HG03139 (cell line): Measurements from ENCODE around the gene SIRPG.
"Not testable (repeated sequence)": the region's sequence is repeated elsewhere in the genome, so short reads cannot be mapped to it uniquely, and the experiment has no call there.

ENCODE experiments used
- ATAC-seq: cut with Tn5 transposase; IDR thresholded peaks from one replicate; pipeline ENCODE4 v1.9.1; 2021; ENCODE audit not compliant: unreplicated experiment

The SIRPG gene

DNA sequence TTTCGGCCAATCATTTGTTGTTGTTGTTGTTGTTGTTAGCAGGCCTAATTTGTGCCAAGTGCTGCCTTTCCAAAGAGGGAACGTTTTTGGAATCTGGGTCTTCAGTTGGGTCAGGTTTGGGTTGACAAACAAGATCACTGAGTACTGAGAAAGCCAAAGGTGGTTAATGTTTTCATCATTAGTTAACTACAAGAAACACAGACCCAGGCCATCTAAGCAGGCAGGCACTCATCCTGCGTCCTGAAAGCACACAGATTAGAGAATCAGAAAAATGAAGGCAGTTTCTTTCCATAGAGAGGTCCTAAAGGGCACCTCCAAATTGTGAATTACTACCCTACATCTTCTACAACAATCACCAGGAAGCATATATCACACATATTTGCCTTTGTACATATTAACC is 15.1 kb upstream of the SIRPG start:
- ATAC-seq, result no peak

DNA sequence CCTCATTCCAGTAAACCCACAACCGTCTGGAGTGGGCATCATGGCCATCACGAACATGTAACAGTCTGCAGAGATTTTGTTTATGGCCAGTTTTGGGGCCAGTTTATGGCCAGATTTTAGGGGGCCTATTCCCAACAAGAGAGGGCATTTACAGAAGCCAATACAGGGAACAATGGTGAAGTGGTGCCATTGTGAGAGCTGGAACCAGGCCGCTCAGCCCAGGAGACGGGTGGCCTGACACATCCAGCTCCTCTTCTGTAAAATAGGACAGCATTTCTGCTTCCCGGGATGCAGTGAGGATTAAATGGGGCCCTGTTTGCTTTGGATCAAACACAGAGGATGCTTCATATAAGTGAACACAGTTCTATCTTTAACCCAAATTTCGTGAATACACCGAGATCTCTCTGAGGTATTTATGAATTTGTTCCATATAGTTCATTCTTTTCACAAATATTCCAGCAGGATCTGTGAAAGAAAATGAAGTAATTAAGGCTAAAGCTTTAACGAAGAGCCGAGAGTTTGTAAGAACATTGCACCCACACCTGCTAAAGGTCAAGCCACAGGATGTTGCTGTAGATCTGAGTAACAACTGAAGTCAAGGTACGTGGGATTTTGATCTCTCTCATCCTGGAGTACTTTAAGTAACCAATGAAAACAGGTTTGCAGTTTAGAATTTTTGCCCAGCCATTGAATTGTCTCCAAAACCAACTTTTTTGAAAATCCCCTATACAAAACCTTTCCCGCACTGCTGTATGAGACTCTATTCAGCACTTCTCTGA is 14.5 kb upstream of the SIRPG start:
- no peak for ATAC-seq

DNA sequence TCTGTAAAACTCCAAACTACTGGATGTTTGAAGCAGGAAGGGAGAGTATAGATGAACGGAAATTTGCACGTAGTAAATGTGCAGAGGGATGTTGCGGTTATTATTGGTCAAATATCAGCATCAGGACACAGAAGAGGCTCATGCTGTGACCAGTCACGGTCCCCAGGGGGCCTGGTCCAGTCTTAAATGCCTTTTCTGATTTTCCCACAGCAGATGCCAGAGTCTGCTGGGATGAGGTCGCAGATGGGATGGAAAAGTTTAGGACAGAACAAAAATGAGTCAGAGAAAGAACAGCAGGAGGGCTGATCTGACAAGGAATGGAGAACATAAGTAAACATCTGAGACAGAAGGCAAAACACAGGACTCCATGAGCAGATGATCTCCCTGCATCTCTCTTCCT is 11.7 kb upstream of the SIRPG start:
- ATAC-seq, result no peak

DNA sequence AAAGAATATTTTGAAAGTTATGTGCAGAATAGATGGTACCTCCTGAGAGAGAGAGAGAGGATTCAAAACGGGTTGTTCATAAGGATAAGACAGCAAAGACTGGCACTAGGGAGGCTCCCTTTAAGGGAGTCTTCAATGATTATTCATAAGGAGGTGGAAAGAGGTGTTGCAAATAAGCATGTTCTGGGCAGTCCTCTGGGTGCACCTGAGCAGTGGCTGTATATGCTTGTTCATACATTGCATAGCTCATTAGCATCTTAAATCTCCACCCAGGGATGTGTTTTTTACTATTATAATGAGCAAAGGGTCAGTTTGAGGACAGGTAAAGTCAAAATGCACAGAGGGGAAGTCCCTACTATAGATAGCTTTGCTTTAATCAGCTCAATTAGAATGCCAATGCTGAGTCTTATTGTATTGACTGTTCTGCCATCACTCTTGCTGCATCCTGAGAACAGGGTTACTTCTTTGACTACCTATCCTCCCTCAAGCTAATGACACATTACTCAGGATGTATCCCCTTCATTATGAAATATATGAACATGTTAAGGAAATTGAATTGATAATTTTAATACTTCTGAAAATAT is 10.0 kb upstream of the SIRPG start:
- no peak for ATAC-seq

DNA sequence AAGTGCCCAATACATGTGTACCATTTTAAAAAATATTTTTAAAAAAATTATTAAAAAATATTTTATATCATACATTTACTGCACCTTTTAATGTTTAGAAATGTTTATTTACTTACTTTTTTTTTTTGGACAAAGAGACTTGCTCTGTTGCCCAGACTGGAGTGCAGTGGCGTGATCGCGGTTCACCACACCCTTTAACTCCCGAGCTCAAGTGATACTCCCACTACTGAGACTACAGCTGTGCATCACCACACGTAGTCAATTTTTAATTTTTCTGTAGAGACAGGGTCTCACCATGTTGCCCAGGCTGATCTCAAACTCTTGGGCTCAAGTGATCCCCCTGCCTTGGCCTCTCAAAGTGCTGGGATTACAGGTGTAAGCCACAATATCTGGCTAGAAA is 9.2 kb upstream of the SIRPG start:
- ATAC-seq, result no peak

DNA sequence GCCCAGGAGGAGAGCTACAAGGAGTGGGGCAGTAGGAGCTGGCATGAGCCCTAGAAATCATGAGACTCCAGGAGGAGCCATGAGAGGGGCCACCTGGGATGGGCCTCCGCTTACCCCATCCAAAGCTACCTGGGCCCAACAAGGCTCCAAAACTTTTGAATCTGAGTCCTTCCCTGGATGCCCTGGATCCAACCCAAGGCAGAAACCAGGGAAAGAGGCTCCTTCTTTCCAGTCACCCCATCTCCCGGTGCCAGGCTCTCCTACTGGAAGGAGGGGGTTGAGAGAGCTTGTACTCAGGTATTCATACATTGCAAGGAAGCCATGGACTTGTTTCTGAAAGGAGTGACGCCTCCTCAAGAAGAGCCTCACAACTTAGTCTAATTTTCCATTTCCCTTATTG is 7.8 kb upstream of the SIRPG start:
- ATAC-seq, result no peak

DNA sequence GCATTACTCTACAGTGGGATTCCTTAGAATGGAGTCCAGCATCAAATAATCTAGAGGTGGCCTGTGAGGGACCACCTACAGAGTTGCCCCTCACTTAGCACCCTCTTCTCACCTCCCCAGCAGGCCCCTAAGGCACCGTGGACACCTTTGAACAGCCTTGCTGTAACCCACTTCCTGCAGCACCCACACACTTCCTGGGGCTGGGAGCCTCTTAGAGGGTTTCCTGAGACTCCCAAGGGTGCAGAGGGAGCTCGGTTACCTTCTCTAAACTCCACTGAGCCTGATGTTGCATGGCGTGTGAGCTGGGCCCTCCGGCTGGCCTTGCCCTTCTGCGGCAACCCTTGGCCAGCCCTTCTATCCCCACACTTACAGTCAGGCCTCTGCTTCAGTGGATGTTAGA is 7.3 kb upstream of the SIRPG start:
- no peak for ATAC-seq

DNA sequence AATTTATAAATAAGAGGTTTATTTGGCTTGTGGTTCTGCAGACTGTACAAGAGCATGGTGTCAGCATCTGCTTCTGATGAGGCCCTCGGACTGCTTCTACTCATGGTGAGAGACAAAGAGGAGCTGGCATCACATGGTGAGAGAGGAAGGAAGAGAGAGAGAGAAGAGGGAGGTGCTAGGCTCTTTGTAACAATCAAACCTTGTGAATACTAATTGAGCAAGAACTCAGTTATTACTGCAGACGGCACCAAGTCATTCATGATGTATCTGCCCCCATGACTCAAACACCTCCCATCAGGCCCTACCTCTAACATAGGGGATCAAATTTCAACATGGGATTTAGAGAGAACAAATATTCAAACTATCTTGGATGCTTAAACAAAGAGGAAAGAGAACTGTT is 6.3 kb upstream of the SIRPG start:
- ATAC-seq, result no peak

DNA sequence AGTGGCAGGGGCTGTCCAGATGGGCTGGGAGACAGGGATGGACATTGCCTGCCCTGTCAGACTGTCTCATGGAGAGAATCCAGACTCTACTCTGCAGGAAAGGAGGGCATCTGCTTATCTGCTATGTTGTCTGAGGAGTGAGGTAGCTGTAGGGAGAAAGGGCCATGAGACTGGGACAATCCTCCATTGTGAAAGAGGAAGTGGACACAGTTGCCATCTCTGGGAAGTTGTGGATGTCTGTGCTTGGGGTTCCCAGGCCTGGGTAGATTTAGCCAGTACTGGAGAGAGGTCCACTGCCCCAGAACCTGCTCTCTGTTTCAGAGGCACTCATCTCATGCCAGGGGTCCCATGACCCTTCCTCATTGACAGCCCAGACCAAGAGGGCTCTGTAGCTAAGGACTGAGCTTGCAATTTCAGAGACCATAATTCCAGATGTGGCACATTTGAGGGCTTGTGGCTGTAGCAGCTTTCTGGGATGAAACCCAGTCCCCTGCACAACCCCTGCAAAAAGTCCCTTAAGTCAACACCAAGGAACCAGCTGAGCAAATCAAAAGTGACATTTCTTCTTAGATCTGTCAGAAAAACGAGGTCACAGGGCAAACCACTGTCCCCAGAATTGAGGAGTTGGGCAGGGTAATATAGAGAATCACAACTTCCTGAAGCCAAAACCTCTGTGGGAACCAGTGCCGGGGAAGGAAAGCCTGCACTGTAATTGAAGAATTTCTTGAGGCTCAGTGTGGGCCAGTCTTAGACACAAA is 4.1 kb upstream of the SIRPG start:
- no peak for ATAC-seq

DNA sequence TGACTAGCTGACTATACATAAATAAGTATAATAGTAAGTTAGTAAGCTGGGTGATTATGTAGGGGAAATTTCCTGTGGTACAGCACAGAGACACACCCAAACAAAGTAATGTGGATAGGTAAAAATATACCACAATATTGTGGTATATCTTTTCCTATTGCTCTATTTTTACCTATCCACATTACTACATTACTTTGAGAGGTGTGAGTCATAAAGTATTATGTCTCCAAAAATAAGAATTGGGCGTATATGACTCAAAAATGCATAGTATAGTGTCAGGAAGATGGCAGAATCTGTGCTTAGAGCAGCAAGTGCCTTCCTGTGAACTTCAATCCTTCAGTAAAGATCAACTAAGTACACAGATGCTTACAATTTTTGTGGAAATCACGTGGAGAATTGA is 2.7 kb upstream of the SIRPG start:
- ATAC-seq, result no peak

DNA sequence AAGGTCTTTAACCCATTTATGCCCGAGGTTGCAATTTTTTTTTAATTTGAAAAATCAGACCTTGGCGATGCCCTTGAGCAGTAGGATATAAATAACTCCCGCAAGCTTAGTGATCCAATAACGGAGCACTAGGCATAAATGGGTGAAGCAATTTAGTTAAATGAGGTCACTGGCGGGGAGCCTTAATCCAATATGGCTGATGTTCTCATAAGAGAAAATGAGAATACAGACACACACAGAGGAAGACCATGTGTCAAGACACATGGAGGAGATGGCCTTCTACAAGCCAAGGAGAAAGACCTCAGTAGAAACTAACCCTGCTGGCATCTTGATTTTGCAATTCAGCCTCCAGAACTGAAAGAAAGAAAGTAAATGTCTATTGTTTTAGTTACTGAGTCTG is 735 bp downstream of the SIRPG start:
- no peak for ATAC-seq

DNA sequence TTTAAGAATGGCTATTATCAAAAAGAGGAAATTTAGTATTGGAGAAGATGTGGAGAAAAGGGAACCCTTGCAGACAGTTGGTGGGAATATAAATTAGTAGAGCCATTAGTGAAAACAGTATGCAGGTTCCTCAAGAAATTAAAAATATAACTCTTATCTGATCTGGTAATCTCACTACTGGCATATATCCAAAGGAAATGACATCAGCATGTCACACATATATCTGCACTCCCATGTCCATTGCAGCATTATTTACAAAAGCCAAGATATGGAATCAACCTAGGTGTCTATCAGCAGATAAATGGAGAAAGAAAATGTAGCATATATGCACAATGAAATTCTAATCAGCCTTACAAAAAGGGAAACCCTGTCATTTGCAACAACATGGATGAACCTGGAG is 2.6 kb downstream of the SIRPG start:
- no peak for ATAC-seq

DNA sequence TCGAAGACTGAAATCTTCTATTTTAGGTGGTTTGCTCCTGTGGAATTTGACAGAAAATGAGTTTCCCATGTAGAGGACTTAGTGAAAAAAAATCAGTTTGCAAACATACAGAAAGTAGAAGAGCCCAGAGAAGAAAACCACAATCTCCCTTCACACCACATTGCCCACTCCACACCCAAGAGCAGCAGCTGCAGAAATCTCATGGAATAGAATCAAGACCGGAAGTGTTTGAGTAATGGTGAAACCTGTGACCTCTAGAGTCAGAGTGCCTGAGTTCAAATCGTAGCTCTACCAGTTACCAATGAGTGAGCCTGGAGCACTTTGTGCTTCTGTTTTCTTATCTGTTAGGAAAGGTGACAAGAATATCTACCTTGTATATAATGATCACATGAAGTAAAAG is 4.6 kb downstream of the SIRPG start:
- ATAC-seq, result no peak

DNA sequence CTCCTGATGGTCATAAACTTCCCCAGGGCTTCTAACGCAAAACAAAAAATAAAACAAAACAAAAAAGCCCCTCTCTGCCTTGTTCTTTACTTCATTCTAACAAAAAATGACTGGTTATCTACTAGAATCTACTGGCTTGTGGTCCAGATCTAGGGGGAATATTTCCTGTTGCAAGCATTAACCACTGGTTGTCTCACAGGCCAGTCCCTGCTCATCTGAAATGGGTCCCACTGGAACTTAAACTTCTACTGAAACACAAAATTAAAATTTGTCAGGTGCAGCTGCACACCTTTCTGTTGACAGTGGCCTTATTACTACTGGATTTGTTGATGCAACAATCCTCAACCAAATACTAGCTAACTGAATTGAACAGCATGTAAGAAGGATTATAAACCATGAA is 5.5 kb downstream of the SIRPG start:
- ATAC-seq, result no peak

DNA sequence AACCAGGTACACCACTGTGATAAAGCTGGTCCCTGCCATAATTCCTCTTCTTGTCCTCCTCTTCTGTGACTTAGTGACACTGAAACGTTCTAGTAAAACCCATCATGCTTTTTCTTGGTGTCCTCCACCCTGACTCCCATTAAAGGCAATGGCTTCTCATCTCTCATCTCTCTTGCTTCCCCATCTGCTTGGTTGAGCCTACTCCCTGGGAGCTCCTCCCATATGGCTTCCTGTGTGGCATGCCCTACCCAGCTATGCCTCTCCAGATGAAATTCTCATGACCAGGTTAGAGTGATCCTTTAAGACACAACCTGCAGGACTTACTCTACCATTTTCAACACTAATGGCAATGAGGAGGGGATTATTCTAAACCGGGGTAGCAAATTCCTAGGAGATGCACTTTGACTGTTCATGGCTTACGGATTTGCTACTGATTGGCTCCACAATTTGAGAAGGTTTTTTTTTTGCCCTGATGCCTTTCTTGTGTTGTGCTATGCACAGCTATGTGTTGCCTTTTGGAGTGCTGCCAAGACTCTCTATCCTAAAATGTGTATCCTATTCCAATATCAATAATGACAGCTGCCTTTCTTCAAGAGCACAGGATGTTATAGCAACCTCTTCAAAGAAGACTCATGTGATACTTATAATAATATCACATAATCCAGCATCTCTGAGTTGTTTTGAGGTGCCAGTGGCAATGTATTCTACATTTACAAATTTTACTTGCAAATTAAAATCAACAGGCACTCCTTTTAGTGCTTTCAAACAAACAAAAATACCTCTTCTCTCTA is 6.1 kb downstream of the SIRPG start:
- no peak for ATAC-seq

DNA sequence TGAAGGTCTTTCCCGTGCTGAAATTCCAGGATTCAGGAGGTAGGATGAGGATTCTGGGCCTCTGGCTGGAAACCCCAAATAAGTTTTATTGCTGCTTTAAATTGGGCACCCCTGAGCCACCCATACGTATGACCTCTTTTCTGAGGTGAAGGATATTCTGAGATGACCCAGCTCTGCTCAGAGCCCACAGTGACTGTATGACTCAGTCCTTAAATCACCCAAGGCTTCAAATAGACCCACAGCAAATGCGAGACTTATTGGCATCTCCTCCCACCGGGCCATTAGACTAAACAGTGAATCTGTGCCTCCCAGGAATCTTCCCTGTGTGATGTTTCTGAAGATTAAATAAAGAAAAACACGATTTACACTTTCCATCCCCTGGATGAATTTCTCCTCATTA is 9.5 kb downstream of the SIRPG start:
- no peak for ATAC-seq

DNA sequence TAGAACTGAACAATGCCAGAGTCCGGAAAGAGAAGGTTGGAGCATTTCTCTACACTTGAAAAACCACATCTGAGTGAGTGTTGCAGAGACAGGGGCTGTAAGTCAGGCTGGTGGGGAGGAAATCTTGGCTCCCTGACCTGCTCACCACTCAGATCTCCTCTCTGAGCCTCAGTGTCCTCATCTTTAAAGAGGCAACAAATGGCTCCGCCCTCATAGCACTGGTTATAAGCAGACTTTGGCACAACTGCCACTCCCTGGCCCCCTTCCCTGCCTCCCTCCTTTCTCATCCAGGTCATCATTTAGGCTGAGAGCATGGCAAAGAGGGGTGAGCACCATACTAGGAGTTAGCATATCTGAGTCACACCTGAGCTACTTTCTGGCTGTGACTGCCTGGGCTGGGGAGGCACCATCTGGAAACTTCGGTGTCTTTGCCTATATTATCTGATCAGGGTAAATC is 10.6 kb downstream of the SIRPG start:
- ATAC-seq, result no peak

DNA sequence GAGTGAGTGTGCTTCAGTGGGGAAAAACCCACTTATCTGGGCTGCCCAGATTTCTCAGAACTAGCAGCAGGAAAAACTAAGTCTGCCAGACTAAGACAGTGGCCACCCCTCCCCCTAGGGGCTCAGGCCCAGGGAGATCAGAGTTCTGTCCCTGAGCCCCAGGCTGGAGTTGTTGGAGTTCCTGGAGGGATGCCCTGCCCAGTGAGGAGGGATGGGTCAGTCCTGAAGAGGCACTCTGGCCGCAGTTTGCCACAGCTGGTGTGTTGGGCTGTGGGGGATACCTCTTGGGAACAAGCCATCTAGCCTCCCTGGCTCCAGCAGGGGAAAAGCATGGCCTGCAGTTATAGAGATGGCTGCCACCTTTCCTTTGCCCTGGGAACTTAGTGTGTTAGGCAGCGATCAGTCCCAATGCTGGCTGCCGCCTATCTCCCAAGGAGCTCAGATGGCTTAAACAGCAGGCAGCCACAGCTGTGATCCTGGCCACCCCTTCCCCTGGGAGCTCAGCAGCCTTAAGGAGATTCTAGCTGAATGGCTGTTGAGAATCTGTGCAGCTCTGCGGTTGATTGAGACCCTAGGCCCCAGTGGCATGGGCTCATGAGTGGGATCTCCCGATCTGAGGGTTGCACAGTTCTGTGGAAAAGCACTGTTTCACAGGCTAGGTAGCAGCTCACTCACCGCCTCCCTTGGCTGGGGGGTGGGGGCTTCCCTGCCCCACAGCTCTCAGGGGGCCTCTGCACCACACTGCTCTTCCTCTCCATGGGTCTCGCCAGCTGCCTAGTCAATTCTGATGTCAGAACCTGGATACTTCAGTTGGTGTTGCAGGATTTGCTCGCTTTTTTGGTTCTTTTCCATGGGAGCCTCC is 13.2 kb downstream of the SIRPG start:
- ATAC-seq, result no peak

DNA sequence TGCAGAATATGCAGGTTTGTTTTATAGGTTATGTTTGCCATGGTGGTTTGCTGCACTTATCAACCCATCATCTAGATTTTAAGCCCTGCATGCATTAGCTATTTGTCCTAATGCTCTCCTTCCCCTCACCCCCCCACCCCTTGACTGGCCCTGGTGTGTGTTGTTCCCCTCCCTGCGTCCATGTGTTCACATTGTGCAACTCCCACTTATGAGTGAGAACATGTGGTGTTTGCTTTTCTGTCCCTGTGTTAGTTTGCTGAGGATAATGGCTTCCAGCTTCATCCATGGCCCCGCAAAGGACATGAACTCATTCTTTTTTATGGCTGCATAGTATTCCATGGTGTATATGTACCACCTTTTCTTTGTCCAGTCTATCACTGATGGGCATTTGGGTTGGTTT is 18.9 kb downstream of the SIRPG start:
- ATAC-seq, result not testable (repeated sequence)

DNA sequence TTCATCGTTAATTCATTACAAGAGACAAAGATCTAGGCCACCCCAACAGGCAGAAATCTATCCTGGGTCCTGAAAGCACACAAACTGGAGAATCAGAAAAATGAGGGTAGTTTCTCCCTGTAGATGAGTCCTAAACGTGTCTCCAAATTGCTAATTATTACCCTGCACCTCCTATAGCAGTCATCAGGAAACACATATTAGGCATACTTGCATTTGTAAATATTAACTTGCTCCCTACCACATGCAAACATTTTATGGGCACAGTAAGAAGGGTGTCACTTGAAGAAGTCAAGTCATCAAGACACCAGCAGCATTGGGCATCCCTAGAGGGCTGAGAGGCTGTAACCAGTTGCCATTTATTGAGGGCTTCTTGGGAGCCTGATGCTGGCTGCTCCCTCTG is 19.8 kb downstream of the SIRPG start:
- ATAC-seq, result no peak

DNA sequence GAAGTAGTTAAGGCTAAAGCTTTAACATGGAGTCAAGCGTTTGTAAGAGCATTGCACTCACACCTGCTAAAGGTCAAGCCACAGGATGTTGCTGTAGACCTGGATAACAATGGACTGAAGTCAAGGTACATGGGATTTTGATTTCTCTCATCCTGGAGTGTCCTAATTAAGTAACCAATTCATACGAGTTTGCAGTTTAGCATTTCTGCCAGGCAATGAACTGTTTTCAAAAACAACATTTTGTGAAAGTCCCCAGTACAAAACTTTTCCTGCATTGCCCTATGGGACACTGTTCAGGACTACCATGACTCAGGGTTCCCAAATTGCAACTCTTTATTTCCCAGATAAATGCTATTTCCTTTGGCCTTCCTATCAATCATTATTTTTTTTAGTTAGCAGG is 20.4 kb downstream of the SIRPG start:
- ATAC-seq, result no peak
